CD4-positive, alpha-beta T cell treated with Interferon gamma for 1 hour (primary cell): ENCODE measurements around the gene ZFR2.

Experiments
- DNase-seq: peaks from one replicate; pipeline ENCODE4 v3.0.0-alpha.2; 2020

ZFR2 gene

GRCh38 chr19:3810708-3811355, 58.0 kb downstream of the ZFR2 start:
- no peak for DNase-seq

DNA sequence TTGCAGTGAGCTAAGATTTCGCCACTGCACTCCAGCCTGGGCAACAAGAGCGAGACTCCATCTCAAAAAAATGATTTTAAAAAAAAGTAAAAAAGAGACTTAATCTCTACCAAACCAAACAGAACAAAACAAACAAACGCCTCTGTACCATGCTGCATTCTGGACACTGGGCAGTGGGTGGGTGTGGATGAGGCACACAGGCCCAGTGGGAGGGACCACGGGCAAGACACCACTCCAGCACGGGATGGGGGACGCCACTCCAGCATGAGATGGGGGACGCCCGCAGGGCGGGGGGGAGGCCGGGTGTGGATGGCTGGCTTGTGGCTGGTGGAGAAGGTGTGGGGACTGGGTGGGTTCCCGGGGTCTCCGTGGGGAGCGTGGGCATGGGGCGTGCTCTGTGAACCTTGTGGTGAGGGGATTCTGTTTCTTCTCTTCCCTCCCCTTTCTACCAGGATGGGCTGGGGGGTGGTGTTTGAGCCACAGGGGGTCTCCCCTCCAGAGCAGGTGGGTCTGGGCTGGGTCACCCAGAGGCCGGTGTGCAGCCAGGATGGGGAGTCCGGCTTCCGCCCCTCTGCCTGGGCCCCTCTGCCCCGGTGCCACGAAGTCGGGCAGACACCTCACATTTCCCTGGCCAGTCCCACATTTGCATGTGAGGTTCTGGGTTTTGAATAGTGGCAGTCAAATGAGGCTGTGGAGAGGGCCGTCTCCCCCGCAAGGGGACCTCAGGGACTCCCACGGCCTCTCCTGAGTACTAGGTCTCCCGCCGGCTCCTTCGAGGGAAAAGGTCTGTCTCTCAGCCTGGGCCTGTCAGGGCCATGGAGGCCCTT, 58.7 kb downstream of the ZFR2 start:
- peak; percentile 37 for DNase-seq

DNA sequence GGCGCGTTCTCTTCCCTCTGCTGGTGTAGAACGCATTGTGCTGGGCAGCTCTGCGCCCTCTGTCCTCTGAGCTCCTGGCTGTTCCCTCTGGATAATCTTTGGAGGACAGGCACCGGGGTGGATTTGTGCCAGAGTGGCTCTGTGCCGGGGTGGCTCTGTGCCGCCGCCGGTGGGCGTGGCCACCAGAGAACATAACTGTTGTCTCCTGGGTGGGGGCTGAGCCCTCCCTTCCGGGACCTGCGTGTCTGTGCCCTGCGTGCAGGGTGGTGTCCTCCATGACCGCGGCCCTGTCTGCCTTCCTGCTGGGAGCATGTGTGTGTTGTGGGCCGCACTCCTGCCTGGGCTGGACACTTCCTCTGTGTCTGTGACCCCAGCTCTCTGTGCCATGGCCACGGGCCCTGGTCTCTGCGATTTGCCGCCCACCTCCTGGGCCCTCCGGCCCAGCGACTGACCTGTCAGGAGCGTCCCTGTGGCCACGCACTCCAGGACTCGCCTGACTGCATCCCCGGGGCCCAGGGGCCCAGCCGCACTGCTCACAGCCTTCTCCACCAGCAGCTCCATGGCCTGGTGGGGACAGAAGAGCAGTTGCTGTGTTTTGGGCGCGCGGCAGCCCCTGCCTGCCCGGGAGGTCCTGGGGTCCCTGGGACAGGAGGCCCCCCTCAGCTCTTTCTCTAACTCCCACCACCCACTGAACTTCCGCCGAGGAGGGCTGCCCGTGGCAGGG, 60.3 kb downstream of the ZFR2 start:
- no peak for DNase-seq

- DNase-seq = no peak
These were observed 61.1 kb downstream of the ZFR2 start for GRCh38 chr19:3807574-3808354.

DNA sequence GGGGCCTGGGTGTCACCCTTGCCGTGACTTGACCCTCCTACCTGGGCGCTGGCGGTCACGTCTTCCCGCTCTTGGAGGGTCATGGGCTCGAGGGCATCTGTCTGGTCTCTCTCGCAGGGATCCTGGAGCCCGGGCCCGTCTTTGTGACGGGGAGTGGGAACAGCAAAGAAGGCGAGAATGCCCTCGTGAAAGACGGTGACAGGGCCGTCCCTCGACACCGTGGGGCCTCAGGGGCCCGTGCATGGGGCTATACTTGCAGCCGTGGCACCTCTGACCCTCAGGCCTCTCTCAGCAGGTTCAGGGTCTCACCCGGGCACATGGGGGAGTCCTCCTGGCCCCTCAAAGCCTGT, 61.7 kb downstream of the ZFR2 start:
- no peak for DNase-seq

- DNase-seq = no peak
These were observed 63.0 kb downstream of the ZFR2 start for GRCh38 chr19:3805859-3806258.

DNA sequence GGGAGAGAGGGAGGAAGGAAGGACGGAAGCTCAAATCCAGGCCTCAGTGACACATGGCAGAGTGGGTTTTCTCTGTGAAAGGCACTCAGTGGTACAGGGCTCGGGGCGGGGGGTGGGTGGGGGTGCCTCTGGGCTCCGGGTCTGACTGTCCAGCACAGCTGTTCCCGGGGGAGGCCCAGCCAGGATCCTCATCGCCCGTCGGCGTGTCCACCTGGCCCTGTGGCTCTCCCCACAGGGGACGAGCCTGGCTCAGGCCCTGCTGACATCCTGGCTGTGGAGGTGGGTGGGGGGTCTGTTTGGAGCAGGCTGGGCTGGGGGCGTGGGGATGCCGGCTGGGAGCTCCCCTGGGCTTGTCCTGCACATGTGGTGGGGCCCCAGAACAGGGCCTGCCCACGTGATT, 64.4 kb downstream of the ZFR2 start:
- DNase-seq = no peak

DNA sequence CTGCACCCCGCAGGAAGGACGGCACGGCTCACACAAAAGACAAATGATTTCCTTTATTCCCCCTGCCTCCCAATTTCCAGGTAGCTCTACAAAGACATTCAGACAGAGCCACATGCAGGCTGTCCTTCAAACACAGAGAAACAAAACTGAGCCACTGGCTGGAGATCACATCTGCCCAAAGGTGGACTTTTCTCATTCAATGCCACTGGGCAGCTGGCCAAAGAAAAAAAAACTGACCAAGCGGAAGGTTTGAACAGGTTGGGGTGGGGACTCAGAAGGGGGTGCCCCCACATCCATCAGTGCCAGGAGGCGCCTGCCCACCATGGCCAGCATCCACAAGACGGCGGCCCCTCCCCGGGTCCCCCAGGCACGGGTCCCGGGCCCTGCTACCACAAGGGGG, 64.9 kb downstream of the ZFR2 start:
- DNase-seq = no peak

DNA sequence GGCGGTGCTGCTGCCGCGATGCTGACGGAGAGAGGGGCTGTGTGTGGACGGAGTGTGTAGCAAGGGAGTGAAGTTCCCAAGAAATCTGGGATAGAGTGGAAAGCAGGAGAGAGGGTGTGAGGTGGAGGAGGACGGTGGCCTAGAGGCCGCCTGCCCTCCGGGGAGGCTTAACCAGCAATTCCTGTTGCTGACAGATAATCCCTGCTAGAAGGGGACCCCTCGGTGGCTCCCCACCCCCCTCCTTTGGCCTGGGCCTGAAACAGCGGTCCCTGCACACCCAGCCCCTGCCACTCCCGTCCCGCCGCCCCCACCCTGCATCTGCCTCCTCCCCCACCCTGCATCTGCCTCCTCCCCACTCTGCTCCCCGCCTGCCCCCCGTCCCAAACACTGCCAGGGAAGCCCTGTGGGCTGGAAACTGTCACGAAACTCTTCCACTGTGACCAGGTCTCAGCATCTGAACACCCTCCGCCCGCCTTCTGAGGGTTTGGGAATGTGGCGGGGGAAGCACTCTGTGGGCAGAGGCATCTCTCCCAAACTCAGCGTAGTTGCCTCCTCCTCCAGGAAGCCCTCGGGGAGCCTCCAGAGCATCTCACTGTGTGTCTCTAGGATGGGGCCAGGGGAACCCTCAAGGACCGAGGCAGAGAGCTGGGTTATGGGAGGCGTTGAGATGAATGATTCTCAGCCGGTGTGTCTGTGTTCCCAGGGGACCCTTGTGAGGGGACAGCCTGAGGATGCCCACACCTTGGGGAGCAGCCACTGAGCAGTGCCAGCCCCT, 65.5 kb downstream of the ZFR2 start:
- DNase-seq = no peak

- DNase-seq = peak; percentile 66
These were observed 67.3 kb downstream of the ZFR2 start for GRCh38 chr19:3801412-3802096.

- DNase-seq = no peak
These were observed 67.8 kb downstream of the ZFR2 start for GRCh38 chr19:3800996-3801395.

GRCh38 chr19:3798137-3798536, 70.7 kb downstream of the ZFR2 start:
- DNase-seq = no peak

- DNase-seq = no peak
These were observed 72.5 kb downstream of the ZFR2 start for GRCh38 chr19:3796358-3796757.

GRCh38 chr19:3793799-3794198, 75.0 kb downstream of the ZFR2 start:
- no peak for DNase-seq

DNA sequence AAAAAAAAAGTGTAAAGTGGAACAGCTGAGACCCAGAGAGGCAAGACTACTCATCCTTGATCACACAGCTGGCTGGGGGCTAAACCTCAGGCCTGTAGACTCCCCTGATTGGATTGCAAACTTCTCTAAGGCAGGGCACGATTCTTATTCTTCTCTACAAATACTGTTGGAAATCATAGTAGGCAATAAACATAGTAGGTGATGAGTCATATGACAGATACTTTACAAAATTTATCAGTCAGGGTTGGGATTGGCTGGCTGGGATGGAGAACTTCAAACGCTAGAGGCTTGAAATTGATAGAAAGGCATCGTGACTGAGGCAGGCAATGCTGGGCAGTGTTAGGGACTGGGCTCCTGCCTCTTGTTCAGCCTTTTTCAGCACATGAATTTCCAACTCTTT, 76.7 kb downstream of the ZFR2 start:
- no peak for DNase-seq

DNA sequence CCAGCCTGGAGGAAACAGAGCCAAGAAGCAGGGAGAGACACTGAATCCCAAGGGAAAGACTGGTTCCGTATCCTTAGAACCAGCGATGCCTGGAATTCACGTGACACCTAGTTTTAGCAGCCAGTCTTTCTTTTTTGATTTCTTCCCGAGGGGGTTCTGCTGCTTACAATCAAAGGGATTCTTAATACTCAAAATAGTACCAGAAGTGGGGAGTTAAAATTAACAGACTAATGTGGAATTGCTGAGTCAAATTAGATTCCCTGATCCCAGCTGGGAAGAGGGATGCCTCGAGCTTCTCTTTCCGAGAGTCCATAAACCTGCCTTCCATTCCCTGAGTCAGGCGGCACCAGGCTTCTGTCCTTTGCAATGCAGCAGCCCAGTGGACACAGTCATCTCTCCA, 77.9 kb downstream of the ZFR2 start:
- DNase-seq = no peak

DNA sequence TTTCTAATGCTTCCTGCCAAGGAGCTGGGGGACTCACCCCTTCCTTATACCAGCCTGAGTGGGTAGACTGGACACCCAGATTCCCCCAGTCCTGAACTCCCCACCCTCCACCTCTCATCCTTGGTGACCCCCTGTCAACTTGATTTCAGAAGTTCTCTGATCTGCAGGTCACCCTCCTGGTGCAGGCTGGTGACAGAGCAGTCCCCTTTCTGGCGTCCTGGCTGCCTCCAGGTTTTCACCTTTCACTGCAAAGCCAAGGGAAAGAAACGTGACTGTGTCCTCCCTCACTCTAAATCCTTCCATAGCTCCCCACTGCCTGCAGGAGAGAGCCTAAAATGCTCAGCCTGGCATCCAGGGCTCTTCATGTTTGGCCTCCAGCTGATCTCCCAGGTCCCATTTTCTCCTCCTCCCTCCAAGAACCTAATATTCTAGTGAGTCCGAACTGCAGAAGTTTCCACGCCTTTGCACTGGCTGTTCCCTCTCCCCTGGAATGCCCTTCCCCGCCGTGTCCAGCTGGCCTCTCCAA, 78.6 kb downstream of the ZFR2 start:
- DNase-seq = no peak

GRCh38 chr19:3788996-3789778, 79.7 kb downstream of the ZFR2 start:
- DNase-seq = peak; percentile 43

DNA sequence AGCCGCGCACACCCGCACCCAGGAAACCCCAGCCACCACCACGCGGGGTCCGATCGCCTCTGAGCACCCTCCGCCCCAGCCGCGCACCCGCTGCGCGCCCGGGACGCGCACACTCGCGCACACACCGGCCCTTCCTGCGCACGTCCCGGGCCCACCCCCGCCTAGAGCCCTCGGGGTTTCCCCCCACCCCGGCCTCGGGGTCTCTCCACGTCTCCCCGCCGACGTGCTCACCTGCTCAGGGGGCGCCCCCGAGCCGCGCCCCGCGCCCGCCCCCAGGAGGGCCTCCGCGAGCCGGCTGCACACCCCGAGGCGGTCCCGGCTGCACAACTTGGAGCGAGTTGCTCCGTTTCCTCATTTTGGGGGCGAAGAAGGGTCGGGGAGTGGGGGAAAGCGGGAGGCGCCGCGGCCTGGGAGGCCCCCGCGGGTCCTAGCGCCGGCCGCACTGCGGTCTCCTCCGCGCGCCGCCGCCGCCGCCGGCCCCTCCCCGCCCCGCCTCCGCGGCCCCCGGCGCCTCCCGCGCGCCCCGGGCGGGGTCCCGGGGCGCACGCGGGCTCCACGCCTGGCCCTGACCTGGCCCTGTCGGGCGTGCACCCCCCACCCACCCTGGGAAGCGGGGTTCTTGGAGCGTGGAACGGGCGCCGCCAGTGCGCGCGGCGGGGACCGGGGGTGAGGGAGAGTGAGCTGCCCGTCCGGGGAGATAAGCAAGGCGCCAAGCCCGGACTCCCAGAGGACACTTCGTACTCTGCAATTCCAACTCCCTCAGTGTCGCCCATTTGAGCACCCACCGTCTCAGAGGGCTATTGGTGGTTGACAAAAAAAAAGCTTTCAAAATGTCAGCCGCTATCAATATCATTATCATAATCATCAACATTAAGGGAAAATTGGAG, 82.7 kb downstream of the ZFR2 start, which contains the start of gene MATK:
Gene MATK (minus strand): TSS at position 444 of the 887 bp plus-strand sequence. CDS start 1,246 bp downstream, outside the sequence.
- peak; percentile 7 for DNase-seq
